Breast epithelium (tissue), 3 donors: ENCODE results near the gene COL23A1.

ENCODE experiments used
- CTCF ChIP-seq, 3 donors: fragments of 450-650 bp; IDR thresholded peaks; one replicate each; pipeline ENCODE4 v1.5.1; 2016 to 2017; ENCODE audit warnings: antibody characterized with exemption in 3 of 3, mild to moderate bottlenecking in 3 of 3, moderate library complexity in 3 of 3
- POLR2A ChIP-seq: fragments of 450-650 bp; IDR thresholded peaks from one replicate; pipeline ENCODE4 v1.6.1; 2016; ENCODE audit warnings: antibody characterized with exemption, mild to moderate bottlenecking, moderate library complexity

- TF ChIP-seq CTCF (IDR thresholded peaks at IDR 0.05) (no peak), POLR2A (no peak)
Measured at GRCh38 chr5:178573216-178573615, 17.0 kb downstream of the COL23A1 start.
